GM21529 (cell line): ENCODE data around the gene NACA2.
"Not testable (repeated sequence)": the region's sequence is repeated elsewhere in the genome, so short reads cannot be mapped to it uniquely, and the experiment has no call there.

Experiments used
- ATAC-seq: cut with Tn5 transposase; IDR thresholded peaks from one replicate; pipeline ENCODE4 v1.9.1; 2021; ENCODE audit not compliant: unreplicated experiment

Gene NACA2

DNA sequence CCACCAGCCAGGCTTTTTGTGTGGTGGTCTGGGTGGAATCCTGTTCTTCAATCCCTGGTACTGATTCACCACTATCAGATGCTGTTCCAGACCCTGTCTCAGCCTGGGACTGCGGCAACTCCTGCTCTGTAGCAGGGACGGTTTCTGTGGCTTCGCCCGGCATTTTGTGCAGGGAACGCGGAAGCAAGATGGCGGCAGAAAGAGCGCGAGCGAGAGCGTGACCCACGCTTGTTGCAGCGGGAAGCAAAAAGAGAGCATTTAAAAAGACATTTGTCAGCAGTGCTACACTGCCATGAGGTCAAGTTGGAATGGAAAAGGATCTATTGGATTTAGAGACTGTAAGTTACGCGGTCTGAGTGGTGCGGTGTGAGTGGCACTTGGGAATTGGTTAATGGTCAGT, at the start of gene NACA2:
TSS of gene NACA2 (minus strand) at position 202 of the 400 bp plus-strand sequence. CDS start at position 163, 39 bp downstream.
- ATAC-seq: no peak

- no peak for ATAC-seq
Measured at GRCh38 chr17:61639818-61640217, 48.8 kb upstream of the NACA2 start.

GRCh38 chr17:61638087-61638486, 47.1 kb upstream of the NACA2 start:
- ATAC-seq: no peak

DNA sequence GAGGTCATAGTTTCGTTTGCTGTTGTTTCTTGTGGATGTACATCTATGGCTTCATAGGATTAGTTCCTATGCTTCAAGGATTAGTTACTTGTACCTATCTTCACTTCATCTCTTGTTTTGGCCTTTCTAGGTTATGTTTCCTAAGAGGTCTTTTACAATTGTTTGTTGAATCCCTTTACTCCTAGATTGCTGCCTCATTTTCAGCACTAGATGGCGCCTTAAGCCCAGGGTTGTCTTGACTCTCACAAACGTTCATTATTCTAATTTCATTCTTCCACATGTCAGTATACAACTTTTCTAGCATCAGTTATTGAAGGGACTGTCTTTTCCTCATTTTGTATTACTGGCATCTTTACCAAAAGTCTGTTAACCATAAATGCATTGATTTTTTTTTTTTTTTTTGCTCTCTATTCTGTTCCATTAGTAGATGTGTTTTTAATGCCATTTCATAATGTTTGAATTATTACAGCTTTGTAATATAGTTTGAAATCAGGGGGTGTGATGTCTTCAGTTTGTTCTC, 45.0 kb upstream of the NACA2 start:
- no peak for ATAC-seq

- ATAC-seq: no peak
Measured at GRCh38 chr17:61634942-61635538, 44.0 kb upstream of the NACA2 start.

DNA sequence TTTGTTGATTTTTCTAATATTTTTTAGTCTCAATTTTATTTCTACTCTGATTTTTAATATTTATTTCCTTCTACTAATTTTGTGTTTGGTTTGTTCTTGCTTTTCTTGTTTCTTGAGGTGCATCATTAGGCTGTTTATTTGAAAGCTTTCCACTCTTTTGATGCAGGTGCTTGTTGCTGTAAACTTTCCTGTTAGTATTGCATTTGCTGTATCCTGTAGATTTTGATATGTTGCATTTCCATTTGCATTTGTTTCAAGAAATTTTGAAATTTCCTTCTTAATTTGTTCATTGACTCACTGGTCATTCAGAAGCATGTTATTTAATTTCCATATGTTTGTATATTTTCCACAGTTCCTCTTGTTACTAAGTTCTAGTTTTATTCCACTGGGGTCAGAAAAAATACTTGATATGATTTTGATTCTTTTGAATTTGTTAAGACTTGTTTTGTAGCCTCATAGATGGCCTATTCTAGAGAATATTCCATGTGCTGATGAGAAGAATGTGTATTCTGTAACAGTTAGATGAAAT, 43.1 kb upstream of the NACA2 start:
- no peak for ATAC-seq

- no peak for ATAC-seq
Measured at GRCh38 chr17:61632826-61633225, 41.8 kb upstream of the NACA2 start.

- ATAC-seq: no peak
Measured at GRCh38 chr17:61631800-61632199, 40.8 kb upstream of the NACA2 start.

DNA sequence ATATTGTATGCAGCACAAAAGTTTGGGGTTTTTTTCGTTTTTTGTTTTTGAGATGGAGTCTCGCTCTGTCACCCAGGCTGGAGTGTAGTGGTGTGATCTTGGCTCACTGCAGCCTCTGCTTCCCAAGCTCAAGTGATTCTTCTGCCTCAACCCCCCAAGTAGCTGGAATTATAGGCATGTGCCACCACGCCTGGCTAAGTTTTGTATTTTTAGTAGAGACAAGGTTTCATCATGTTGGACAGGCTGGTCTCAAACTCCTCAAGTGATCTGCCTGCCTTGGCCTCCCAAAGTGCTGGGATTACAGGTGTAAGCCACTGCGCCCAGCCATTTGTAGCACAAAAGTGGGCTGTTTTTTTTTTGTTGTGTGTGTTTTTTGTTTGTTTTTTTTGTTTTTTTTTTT, 37.1 kb upstream of the NACA2 start:
- not testable (repeated sequence) for ATAC-seq

DNA sequence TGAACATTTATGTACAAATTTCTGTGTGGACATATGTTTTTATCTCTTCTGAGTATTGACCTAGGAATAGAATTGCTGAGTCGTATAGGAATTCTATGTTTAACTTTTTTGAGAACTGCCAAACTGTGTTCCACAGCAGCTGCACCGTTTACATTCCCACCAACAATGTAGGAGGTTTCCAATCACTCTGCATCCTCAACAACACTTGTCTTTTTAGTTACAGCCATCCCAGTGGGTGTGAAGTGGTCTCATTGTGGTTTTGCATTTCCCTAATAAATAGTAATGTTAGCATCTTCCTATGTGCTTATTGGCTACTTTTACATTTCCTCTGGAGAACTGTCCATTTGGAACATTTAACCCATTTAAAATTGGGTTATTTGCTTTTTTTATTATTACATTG, 36.6 kb upstream of the NACA2 start:
- ATAC-seq: no peak

GRCh38 chr17:61627125-61627524, 36.1 kb upstream of the NACA2 start:
- ATAC-seq: no peak

DNA sequence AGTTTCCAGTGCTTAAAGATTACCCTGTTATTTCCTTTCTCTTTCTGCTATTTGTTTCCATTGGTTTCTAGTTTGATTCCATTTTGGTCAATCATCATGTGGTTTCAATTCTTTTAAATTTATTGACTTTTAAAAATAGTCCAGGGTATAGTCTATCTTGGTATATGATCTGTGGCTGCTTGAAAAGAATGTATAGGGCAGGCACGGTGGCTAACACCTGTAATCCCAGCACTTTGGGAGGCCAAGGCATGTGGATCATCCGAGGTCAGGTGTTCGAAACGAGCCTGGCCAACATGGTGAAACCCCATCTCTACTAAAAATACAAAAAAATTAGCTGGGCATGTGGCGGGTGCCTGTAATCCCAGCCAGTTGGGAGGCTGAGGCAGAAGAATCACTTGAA, 34.5 kb upstream of the NACA2 start:
- no peak for ATAC-seq

DNA sequence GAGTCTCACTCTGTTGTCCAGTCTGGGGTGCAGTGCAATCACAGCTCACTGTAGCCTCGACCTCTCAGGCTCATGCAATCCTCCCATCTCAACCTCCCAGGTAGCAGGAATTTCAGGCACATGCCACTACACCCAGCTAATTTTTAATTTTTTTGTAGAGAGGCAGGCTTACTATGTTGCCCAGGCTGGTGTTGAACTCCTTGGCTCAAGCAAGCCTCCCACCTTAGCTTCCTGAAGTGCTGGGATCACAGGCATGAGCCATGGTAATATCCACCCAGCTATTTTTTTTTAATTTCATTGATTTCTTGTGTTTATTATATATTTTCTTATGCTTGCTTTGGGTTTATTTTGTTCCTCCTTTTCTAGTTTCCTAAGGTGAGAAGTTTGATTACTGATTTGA, 33.9 kb upstream of the NACA2 start:
- ATAC-seq: no peak

DNA sequence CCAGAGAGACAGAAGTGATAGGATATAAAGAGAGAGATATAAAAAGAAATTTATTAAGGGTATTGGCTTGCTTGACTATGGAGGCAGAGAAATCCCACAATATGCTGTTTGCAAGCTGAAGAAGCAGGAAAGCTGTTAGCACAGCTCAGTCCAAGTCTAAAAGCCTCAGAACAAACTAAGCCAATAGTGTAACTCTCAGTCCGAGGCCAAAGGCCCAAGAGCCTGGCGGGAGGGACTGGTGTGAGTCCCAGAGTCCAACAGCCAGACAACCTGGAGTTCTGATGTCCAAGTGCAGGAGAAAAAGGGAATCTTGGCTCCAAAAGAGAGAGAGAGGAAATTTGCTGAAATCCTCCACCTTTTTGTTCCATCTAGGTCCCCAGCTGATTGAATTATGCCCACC, 30.3 kb upstream of the NACA2 start:
- ATAC-seq: no peak

- ATAC-seq: no peak
Measured at GRCh38 chr17:61619953-61620352, 28.9 kb upstream of the NACA2 start.

- ATAC-seq: no peak
Measured at GRCh38 chr17:61619493-61619892, 28.5 kb upstream of the NACA2 start.

- ATAC-seq: no peak
Measured at GRCh38 chr17:61618950-61619349, 27.9 kb upstream of the NACA2 start.

DNA sequence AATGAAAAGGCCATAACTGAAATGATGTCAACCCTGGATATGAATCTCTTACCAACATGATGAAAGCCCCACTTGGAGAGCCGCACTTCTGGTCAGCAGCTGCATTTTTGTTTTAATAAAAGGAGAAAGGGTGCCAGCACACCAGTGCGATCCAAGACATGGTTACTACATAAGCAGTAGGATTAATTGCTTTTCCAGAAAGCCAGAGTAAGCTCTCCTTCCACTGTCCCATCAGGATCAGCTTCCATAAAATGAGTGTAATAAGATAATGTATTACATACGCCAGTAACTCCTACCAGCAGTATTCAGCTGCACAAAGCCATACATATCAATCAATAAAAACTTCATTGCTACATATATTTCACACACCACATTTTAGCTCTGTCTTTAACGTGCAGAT, 26.3 kb upstream of the NACA2 start:
- no peak for ATAC-seq

DNA sequence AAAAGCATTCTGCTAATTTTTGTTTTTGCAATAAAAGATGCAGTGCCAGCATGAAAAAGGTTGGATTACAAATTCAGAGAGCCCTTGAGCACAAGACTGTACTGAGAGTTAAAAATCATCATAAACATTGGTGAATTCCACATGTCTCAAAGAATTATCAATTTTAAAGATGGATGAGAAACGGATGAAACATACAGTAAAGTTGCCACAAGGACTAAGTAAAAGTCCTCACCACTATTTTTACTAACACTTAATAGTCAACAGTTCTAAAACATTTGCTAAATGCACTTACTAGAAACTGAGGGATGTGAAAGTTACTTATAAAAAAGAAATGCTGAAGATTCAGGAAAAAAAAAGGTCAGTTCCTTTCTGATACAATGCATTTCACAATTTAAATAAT, 25.8 kb upstream of the NACA2 start:
- no peak for ATAC-seq

- ATAC-seq: no peak
Measured at GRCh38 chr17:61614219-61614618, 23.2 kb upstream of the NACA2 start.

- no peak for ATAC-seq
Measured at GRCh38 chr17:61611323-61611722, 20.3 kb upstream of the NACA2 start.

- ATAC-seq: no peak
Measured at GRCh38 chr17:61605692-61606091, 14.7 kb upstream of the NACA2 start.

GRCh38 chr17:61601297-61601696, 10.3 kb upstream of the NACA2 start:
- no peak for ATAC-seq
